ENCODE data around the gene FHIT.

GRCh38 chr3:61247191-61247590, 4.1 kb downstream of the FHIT start:
- no peak for TF ChIP-seq CTCF (IDR thresholded peaks at IDR 0.05)
- TF ChIP-seq POLR2A (IDR thresholded peaks at IDR 0.05) = no peak
